GM12878 (cell line): ENCODE measurements around the gene PCDH15. TPM values are rescaled to one million over a fixed set of nuclear protein-coding genes. Genes with fewer than 3 reads are reported as not detected.
"Not testable (repeated sequence)": the region's sequence is repeated elsewhere in the genome, so short reads cannot be mapped to it uniquely, and the experiment has no call there.

Experiments
- ATAC-seq: fragments of 200-7000 bp; cut with Tn5 transposase; 3 replicates; pipeline ENCODE4 v1.9.1; 2020; ENCODE audit warnings: mild to moderate bottlenecking, moderate library complexity
- BruUV-seq: library from RNA; stranded (reverse); fragments of 400-500 nt; replicated peaks from 2 replicates; lab custom pipeline; 2021; lab: Mats Ljungman, UMichigan
- CTCF ChIA-PET: fragments of 300-600 bp; sonication (Branson Sonifier 250); formaldehyde crosslinking; extraction: SDS; loops from one replicate; lab custom pipeline; 2021; ENCODE audit warnings: inconsistent platforms; lab: Yijun Ruan, JAX
- POLR2A ChIA-PET: fragments of 350-600 bp; formaldehyde crosslinking; extraction: SDS; loops from one replicate; lab custom pipeline; 2021; ENCODE audit warnings: inconsistent platforms; lab: Charles Lee
- RAD21 ChIA-PET: fragments of 300-600 bp; sonication (Branson Sonifier 250); formaldehyde crosslinking; loops from one replicate; lab custom pipeline; 2023; ENCODE audit warnings: antibody characterized with exemption; ENCODE audit not compliant: unreplicated experiment; lab: Charles Lee
- SMC1A ChIA-PET: fragments of 300-600 bp; sonication (Branson Sonifier 250); formaldehyde crosslinking; loops from one replicate; lab custom pipeline; 2023; ENCODE audit not compliant: unreplicated experiment, uncharacterized antibody; lab: Charles Lee
- DNase-seq: peaks from one replicate; pipeline ENCODE4 v3.0.0-alpha.2; 2011; ENCODE audit warnings: low read depth, low spot score
- FAIRE-seq: peaks from 3 replicates; lab custom pipeline; 2011; peaks lifted over from hg19 to GRCh38; lab: Jason Lieb, UNC
- H2AFZ ChIP-seq: 2 replicates; pipeline ENCODE4 v1.6.0; 2011; ENCODE audit warnings: low read depth, low read length, control low read depth; ENCODE audit not compliant: control insufficient read depth
- H3K27ac ChIP-seq: 2 replicates; pipeline ENCODE4 v1.5.1; 2011; ENCODE audit warnings: control low read depth; ENCODE audit not compliant: control insufficient read depth, insufficient read depth
- H3K27me3 ChIP-seq, 2 experiments: replicated peaks in 1 of 2; 2 replicates each; pipeline versions ENCODE4 v1.6.0 to v1.6.1; 2011; ENCODE audit warnings: low read length in 1 of 2; ENCODE audit not compliant: control insufficient read depth in 2 of 2, insufficient read depth in 2 of 2
- H3K36me3 ChIP-seq, 2 experiments: 2 replicates each; pipeline ENCODE4 v1.5.1; 2011; ENCODE audit warnings: low read length in 1 of 2; ENCODE audit not compliant: control insufficient read depth in 2 of 2, insufficient read depth in 2 of 2
- H3K4me1 ChIP-seq: 2 replicates; pipeline ENCODE4 v1.6.1; 2011; ENCODE audit warnings: mild to moderate bottlenecking, low read length, moderate library complexity, mixed read lengths; ENCODE audit not compliant: control insufficient read depth, insufficient read depth
- H3K4me2 ChIP-seq: 2 replicates; pipeline ENCODE4 v1.6.0; 2011; ENCODE audit warnings: control low read depth; ENCODE audit not compliant: control insufficient read depth, insufficient read depth
- H3K4me3 ChIP-seq: fragments of 200-600 bp; sonication (generic); 2 replicates; pipeline ENCODE4 v1.5.1; 2016
- H3K79me2 ChIP-seq: 2 replicates; pipeline ENCODE4 v1.6.0; 2011; ENCODE audit warnings: low read length; ENCODE audit not compliant: control insufficient read depth, insufficient read depth
- H3K9ac ChIP-seq: 2 replicates; pipeline ENCODE4 v1.8.0; 2011; ENCODE audit warnings: low read length, control low read depth, mixed read lengths; ENCODE audit not compliant: control insufficient read depth, insufficient read depth
- H3K9me3 ChIP-seq: replicated peaks from 3 replicates; pipeline ENCODE4 v1.5.1; 2011; ENCODE audit warnings: mild to moderate bottlenecking, low read length; ENCODE audit not compliant: control insufficient read depth, insufficient read depth
- H4K20me1 ChIP-seq: 2 replicates; pipeline ENCODE4 v1.6.0; 2011; ENCODE audit not compliant: control insufficient read depth, insufficient read depth
- WGBS: methylation state at CpG from one replicate; pipeline ENCODE4 v1.1.6; 2016; ENCODE audit warnings: low lambda C conversion rate; ENCODE audit not compliant: insufficient replicate concordance, insufficient coverage; ENCODE audit errors: missing lambda C conversion rate; 5-methylcytosine and 5-hydroxymethylcytosine counted together
- in situ Hi-C: fragments of 300-500 bp; cut with MboI; formaldehyde crosslinking; loops from 9 replicates; pipeline ENCODE4 v1.14.3; 2018; ENCODE audit warnings: mixed read lengths
- intact Hi-C: fragments of 100-400 bp; cut with micrococcal nuclease; formaldehyde crosslinking; loops from one replicate; pipeline ENCODE4 v1.14.2; 2022; ENCODE audit not compliant: unreplicated experiment
- polyA plus RNA-seq, 11 experiments: library from polyadenylated mRNA; depleted of rRNA in 4 of 11; unstranded in 6 of 11; stranded (reverse) in 5 of 11; fragments of >200 nt; fragmentation: Nextera tagmentation in 4 of 11; fragmentation: Illumina TruSeq in 1 of 11; extraction: Ambion mirVana in 4 of 11; extraction: Trizol in 1 of 11; gene quantifications; 1 replicate in 1 of 11; 2 replicates in 10 of 11; pipeline versions ENCODE4 v1.2.1 to v1.2.3, GENCODE V29; 2011 to 2016; ENCODE audit warnings: inconsistent platforms in 2 of 11, missing spikeins in 2 of 11, low read depth in 1 of 11
- total RNA-seq, 4 experiments: library from RNA; depleted of rRNA in 3 of 4; stranded (reverse); fragments of >200 nt in 3 of 4; fragmentation: Illumina TruSeq in 1 of 4; extraction: Trizol in 1 of 4; gene quantifications; 2 replicates each; pipeline versions ENCODE4 v1.2.1 to v1.2.3, GENCODE V29; 2013 to 2021
- TF ChIP-seq, protein P1 (sequence below): IDR thresholded peaks from 2 replicates; pipeline ENCODE4 v1.6.1; 2012; ENCODE audit warnings: improper control_type of control experiment, low read depth, low read length; ENCODE audit not compliant: insufficient replicate concordance

The PCDH15 gene
- total and polyA plus RNA-seq, 10 of the 15 experiments (the other 5 are each of a cell fraction or from before 2014, with no cell fraction given) = 0.03 to 0.52 (median 0.07) TPM; not detected in 6

DNA sequence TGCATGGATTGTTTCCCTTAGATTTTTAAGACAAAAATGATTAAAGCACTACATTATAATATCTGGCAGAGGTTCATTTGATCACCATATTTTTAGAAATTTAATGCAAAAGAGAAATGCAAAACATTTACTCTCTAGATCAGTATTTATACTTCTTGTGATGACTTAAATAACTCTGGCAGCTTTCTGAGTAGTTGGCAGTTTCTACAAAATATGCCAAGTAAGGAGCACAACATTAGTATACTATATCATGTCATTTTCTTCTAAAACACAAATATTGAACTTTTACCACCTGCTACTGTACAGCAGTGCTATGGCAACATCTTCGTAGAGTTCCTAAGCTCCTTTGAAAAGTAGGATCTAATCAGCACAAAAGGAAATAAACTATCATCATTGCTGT, 275.2 kb downstream of the PCDH15 start:
- no TSS peak for BruUV-seq
- Histone ChIP-seq H3K4me3 (no peak overlapping the region), H3K36me3 (no peaks in the 10 kb centered on the region), H3K9me3 (no peaks in the 10 kb centered on the region), H4K20me1 (no peaks in the 10 kb centered on the region), H3K27me3 (no peaks in the 10 kb centered on the region), H3K4me2 (no peak overlapping the region), H3K9ac (no peak overlapping the region), H2AFZ (no peak overlapping the region), H3K27ac (no peak overlapping the region), H3K4me1 (no peaks in the 10 kb centered on the region), H3K79me2 (no peaks in the 10 kb centered on the region)
- DNase-seq (no peak), ATAC-seq (no peak), FAIRE-seq (no peak)
- ChIA-PET CTCF (no interaction called here), POLR2A (no interaction called here), SMC1A (no interaction called here), RAD21 (no interaction called here)
- intact Hi-C loops = no loop called here
- WGBS = 26% methylated on average over 1 of the region's 1 CpG
- in situ Hi-C loops = no loop called here
- TF ChIP-seq, protein P1, sequence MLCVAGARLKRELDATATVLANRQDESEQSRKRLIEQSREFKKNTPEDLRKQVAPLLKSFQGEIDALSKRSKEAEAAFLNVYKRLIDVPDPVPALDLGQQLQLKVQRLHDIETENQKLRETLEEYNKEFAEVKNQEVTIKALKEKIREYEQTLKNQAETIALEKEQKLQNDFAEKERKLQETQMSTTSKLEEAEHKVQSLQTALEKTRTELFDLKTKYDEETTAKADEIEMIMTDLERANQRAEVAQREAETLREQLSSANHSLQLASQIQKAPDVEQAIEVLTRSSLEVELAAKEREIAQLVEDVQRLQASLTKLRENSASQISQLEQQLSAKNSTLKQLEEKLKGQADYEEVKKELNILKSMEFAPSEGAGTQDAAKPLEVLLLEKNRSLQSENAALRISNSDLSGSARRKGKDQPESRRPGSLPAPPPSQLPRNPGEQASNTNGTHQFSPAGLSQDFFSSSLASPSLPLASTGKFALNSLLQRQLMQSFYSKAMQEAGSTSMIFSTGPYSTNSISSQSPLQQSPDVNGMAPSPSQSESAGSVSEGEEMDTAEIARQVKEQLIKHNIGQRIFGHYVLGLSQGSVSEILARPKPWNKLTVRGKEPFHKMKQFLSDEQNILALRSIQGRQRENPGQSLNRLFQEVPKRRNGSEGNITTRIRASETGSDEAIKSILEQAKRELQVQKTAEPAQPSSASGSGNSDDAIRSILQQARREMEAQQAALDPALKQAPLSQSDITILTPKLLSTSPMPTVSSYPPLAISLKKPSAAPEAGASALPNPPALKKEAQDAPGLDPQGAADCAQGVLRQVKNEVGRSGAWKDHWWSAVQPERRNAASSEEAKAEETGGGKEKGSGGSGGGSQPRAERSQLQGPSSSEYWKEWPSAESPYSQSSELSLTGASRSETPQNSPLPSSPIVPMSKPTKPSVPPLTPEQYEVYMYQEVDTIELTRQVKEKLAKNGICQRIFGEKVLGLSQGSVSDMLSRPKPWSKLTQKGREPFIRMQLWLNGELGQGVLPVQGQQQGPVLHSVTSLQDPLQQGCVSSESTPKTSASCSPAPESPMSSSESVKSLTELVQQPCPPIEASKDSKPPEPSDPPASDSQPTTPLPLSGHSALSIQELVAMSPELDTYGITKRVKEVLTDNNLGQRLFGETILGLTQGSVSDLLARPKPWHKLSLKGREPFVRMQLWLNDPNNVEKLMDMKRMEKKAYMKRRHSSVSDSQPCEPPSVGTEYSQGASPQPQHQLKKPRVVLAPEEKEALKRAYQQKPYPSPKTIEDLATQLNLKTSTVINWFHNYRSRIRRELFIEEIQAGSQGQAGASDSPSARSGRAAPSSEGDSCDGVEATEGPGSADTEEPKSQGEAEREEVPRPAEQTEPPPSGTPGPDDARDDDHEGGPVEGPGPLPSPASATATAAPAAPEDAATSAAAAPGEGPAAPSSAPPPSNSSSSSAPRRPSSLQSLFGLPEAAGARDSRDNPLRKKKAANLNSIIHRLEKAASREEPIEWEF = no peak

DNA sequence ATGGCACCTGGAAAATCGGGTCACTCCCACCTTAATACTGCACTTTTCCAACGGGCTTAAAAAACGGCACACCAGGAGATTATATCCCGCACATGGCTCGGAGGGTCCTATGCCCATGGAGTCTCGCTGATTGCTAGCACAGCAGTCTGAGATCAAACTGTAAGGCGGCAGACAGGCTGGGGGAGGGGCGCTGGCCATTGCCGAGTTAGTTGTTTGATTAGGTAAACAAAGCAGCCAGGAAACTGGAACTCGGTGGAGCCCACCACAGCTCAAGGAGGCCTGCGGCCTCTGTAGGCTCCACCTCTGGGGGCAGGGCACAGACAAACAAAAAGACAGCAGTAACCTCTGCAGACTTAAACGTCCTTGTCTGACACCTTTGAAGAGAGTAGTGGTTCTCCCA, 285.8 kb downstream of the PCDH15 start:
- H3K79me2 ChIP-seq, H3K4me3 ChIP-seq, H3K4me1 ChIP-seq, H3K4me2 ChIP-seq, intact Hi-C loops, H4K20me1 ChIP-seq, H3K9me3 ChIP-seq, H3K9ac ChIP-seq, DNase-seq, SMC1A ChIA-PET, RAD21 ChIA-PET, H3K36me3 ChIP-seq, ATAC-seq, H3K27ac ChIP-seq, H3K27me3 ChIP-seq, BruUV-seq, in situ Hi-C loops, FAIRE-seq, CTCF ChIA-PET, H2AFZ ChIP-seq, POLR2A ChIA-PET: not testable (repeated sequence)
- 14% methylated on average over 12 of the region's 12 CpGs for whole genome bisulfite sequencing
